Measurements from ENCODE around the gene EPHA3.

Gene EPHA3

GRCh38 chr3:89232155-89232554 is 124.7 kb downstream of the EPHA3 start:
- no peak for DNase-seq (ENCODE audit: low read depth)

- no peak for DNase-seq (ENCODE audit: low read depth)
Measured at GRCh38 chr3:89234620-89235019, 127.2 kb downstream of the EPHA3 start.

- DNase-seq (ENCODE audit: low read depth) = no peak
Measured at GRCh38 chr3:89238846-89239245, 131.4 kb downstream of the EPHA3 start.

- no peak for DNase-seq (ENCODE audit: low read depth)
Measured at GRCh38 chr3:89239774-89240173, 132.4 kb downstream of the EPHA3 start.

GRCh38 chr3:89245612-89246011 is 138.2 kb downstream of the EPHA3 start:
- DNase-seq (ENCODE audit: low read depth) = no peak

- DNase-seq (ENCODE audit: low read depth) = no peak
Measured at GRCh38 chr3:89246326-89246725, 138.9 kb downstream of the EPHA3 start.

GRCh38 chr3:89250742-89251141 is 143.3 kb downstream of the EPHA3 start:
- DNase-seq (ENCODE audit: low read depth) = no peak

GRCh38 chr3:89252016-89252415 is 144.6 kb downstream of the EPHA3 start:
- no peak for DNase-seq (ENCODE audit: low read depth)

- DNase-seq (ENCODE audit: low read depth) = no peak
Measured at GRCh38 chr3:89252860-89253259, 145.4 kb downstream of the EPHA3 start.

GRCh38 chr3:89256395-89256794 is 149.0 kb downstream of the EPHA3 start:
- no peak for DNase-seq (ENCODE audit: low read depth)

GRCh38 chr3:89256882-89257281 is 149.5 kb downstream of the EPHA3 start:
- DNase-seq (ENCODE audit: low read depth) = no peak

- no peak for DNase-seq (ENCODE audit: low read depth)
Measured at GRCh38 chr3:89260721-89261120, 153.3 kb downstream of the EPHA3 start.

- no peak for DNase-seq (ENCODE audit: low read depth)
Measured at GRCh38 chr3:89261673-89262072, 154.3 kb downstream of the EPHA3 start.

- DNase-seq (ENCODE audit: low read depth) = no peak
Measured at GRCh38 chr3:89262309-89262929, 155.0 kb downstream of the EPHA3 start.

- no peak for DNase-seq (ENCODE audit: low read depth)
Measured at GRCh38 chr3:89264037-89264560, 156.7 kb downstream of the EPHA3 start.

GRCh38 chr3:89266074-89266473 is 158.7 kb downstream of the EPHA3 start:
- no peak for DNase-seq (ENCODE audit: low read depth)

GRCh38 chr3:89268059-89268458 is 160.6 kb downstream of the EPHA3 start:
- no peak for DNase-seq (ENCODE audit: low read depth)

- DNase-seq (ENCODE audit: low read depth) = no peak
Measured at GRCh38 chr3:89270201-89270600, 162.8 kb downstream of the EPHA3 start.

- DNase-seq (ENCODE audit: low read depth) = no peak
Measured at GRCh38 chr3:89275001-89275400, 167.6 kb downstream of the EPHA3 start.

- no peak for DNase-seq (ENCODE audit: low read depth)
Measured at GRCh38 chr3:89276116-89276515, 168.7 kb downstream of the EPHA3 start.

GRCh38 chr3:89278302-89279025 is 171.0 kb downstream of the EPHA3 start:
- DNase-seq (ENCODE audit: low read depth) = no peak

GRCh38 chr3:89280301-89280700 is 172.9 kb downstream of the EPHA3 start:
- no peak for DNase-seq (ENCODE audit: low read depth)

GRCh38 chr3:89280822-89281365 is 173.5 kb downstream of the EPHA3 start:
- no peak for DNase-seq (ENCODE audit: low read depth)

Measured in ELR (cell line).